SK-N-SH treated with all-trans-retinoic acid at 6 μM for 48 hours (cell line): ENCODE results near the gene MYOCD.

ENCODE experiments used
- ATAC-seq: fragments of 200-7000 bp; cut with Tn5 transposase; 3 replicates; pipeline ENCODE4 v1.9.1; 2020; ENCODE audit warnings: mild to moderate bottlenecking, moderate library complexity
- BACH2 ChIP-seq: fragments of 250-450 bp; sonication (Bioruptor Pico); IDR thresholded peaks from 2 replicates; pipeline ENCODE4 v1.9.0; 2021; ENCODE audit warnings: mild to moderate bottlenecking, borderline replicate concordance
- CSDC2 ChIP-seq: fragments of 250-450 bp; sonication (Bioruptor Pico); IDR thresholded peaks from 2 replicates; pipeline ENCODE4 v1.5.0; 2020; ENCODE audit warnings: mild to moderate bottlenecking, moderate library complexity
- CSRNP3 ChIP-seq: fragments of 250-450 bp; sonication (Bioruptor Pico); IDR thresholded peaks from 2 replicates; pipeline ENCODE4 v1.5.1; 2021; ENCODE audit warnings: mild to moderate bottlenecking, moderate library complexity
- ESRRG ChIP-seq: fragments of 250-450 bp; sonication (Bioruptor Pico); IDR thresholded peaks from 2 replicates; pipeline ENCODE4 v1.6.1; 2021; ENCODE audit warnings: mild to moderate bottlenecking
- GLIS3 ChIP-seq: fragments of 250-450 bp; sonication (Bioruptor Pico); IDR thresholded peaks from 2 replicates; pipeline ENCODE4 v1.5.0; 2020; ENCODE audit warnings: mild to moderate bottlenecking, moderate library complexity
- ISL1 ChIP-seq: fragments of 250-450 bp; sonication (Bioruptor Pico); IDR thresholded peaks from 2 replicates; pipeline ENCODE4 v2.1.2; 2022; ENCODE audit warnings: mild to moderate bottlenecking, moderate library complexity
- OSR1 ChIP-seq: fragments of 250-450 bp; sonication (Bioruptor Pico); IDR thresholded peaks from 2 replicates; pipeline ENCODE4 v1.8.0; 2022; ENCODE audit warnings: moderate library complexity, mild to moderate bottlenecking, inconsistent platforms
- POU6F1 ChIP-seq: fragments of 250-450 bp; sonication (Bioruptor Pico); IDR thresholded peaks from 2 replicates; pipeline ENCODE4 v1.8.0; 2021; ENCODE audit warnings: low read depth, mild to moderate bottlenecking, moderate library complexity, borderline replicate concordance
- RARB ChIP-seq: fragments of 250-450 bp; sonication (Bioruptor Pico); IDR thresholded peaks from 2 replicates; pipeline ENCODE4 v1.8.0; 2021; ENCODE audit warnings: mild to moderate bottlenecking, moderate library complexity
- SNAI2 ChIP-seq: fragments of 250-450 bp; sonication (Bioruptor Pico); IDR thresholded peaks from 2 replicates; pipeline ENCODE4 v1.5.0; 2020; ENCODE audit warnings: mild to moderate bottlenecking, moderate library complexity
- TCF4 ChIP-seq: fragments of 250-450 bp; sonication (Bioruptor Pico); IDR thresholded peaks from 2 replicates; pipeline ENCODE4 v1.8.0; 2021; ENCODE audit warnings: mild to moderate bottlenecking, moderate library complexity, borderline replicate concordance
- TOX ChIP-seq: fragments of 250-450 bp; sonication (Bioruptor Pico); IDR thresholded peaks from 2 replicates; pipeline ENCODE4 v1.8.0; 2021; ENCODE audit warnings: mild to moderate bottlenecking, moderate library complexity, borderline replicate concordance
- ZC3H10 ChIP-seq: fragments of 250-450 bp; sonication (Bioruptor Pico); IDR thresholded peaks from 2 replicates; pipeline ENCODE4 v1.5.1; 2021; ENCODE audit warnings: mild to moderate bottlenecking, moderate library complexity
- ZFP3 ChIP-seq: fragments of 250-450 bp; sonication (Bioruptor Pico); IDR thresholded peaks from 2 replicates; pipeline ENCODE4 v1.5.0; 2020; ENCODE audit warnings: mild to moderate bottlenecking, moderate library complexity
- ZFP30 ChIP-seq: fragments of 450-650 bp; formaldehyde crosslinking; IDR thresholded peaks from 2 replicates; pipeline ENCODE4 v1.5.0; 2022; ENCODE audit warnings: mild to moderate bottlenecking, moderate library complexity
- ZNF565 ChIP-seq: fragments of 450-650 bp; formaldehyde crosslinking; conservative IDR thresholded peaks from 2 replicates; pipeline ENCODE4 v1.5.0; 2020; ENCODE audit warnings: low read depth, mild to moderate bottlenecking, moderate library complexity
- ZNF70 ChIP-seq: fragments of 450-650 bp; formaldehyde crosslinking; IDR thresholded peaks from 2 replicates; pipeline ENCODE4 v1.5.0; 2020; ENCODE audit warnings: mild to moderate bottlenecking, moderate library complexity
- ZNF8 ChIP-seq: fragments of 450-650 bp; formaldehyde crosslinking; IDR thresholded peaks from 2 replicates; pipeline ENCODE4 v1.5.0; 2020; ENCODE audit warnings: mild to moderate bottlenecking, moderate library complexity
- TF ChIP-seq, protein P1 (sequence below): fragments of 250-450 bp; sonication (Bioruptor Pico); IDR thresholded peaks from 2 replicates; pipeline ENCODE4 v1.5.1; 2020; ENCODE audit warnings: low read depth, mild to moderate bottlenecking, moderate library complexity
- TF ChIP-seq, protein P2 (sequence below): fragments of 250-450 bp; sonication (Bioruptor Pico); IDR thresholded peaks from 2 replicates; pipeline ENCODE4 v1.5.0; 2020; ENCODE audit warnings: mild to moderate bottlenecking, moderate library complexity

MYOCD gene

DNA sequence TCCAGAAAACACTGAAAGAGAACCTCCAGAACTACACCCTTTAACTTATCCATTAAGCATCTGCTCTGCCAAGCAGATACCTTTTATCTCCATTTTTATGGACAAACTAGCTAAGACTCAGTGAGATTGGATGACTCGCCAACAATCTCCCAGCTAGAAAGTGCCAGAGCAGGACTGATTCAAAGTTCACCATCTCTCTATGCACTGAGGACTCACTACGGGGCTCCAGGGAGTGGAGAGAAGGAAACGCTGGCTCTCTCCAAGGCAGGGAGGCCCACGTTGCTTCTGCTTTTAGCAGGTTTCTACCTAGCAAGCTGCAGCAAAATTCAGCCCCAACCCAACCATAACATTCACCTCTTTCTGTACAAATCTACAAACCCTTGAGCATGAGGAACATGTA, 70.8 kb downstream of the MYOCD start:
- ATAC-seq, result no peak
- TF ChIP-seq, protein P1, sequence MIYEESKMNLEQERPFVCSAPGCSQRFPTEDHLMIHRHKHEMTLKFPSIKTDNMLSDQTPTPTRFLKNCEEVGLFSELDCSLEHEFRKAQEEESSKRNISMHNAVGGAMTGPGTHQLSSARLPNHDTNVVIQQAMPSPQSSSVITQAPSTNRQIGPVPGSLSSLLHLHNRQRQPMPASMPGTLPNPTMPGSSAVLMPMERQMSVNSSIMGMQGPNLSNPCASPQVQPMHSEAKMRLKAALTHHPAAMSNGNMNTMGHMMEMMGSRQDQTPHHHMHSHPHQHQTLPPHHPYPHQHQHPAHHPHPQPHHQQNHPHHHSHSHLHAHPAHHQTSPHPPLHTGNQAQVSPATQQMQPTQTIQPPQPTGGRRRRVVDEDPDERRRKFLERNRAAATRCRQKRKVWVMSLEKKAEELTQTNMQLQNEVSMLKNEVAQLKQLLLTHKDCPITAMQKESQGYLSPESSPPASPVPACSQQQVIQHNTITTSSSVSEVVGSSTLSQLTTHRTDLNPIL (CRISPR knock-in tag), result no peak
- TF ChIP-seq ZC3H10 (no peak), ZNF70 (CRISPR knock-in tag) (no peak), TOX (CRISPR knock-in tag) (no peak), GLIS3 (CRISPR knock-in tag) (no peak), ESRRG (CRISPR knock-in tag) (no peak), ZNF8 (CRISPR knock-in tag) (no peak)

GRCh38 chr17:12737740-12738469, 72.2 kb downstream of the MYOCD start:
- no peak for ATAC-seq
- TF ChIP-seq ZFP30 (CRISPR knock-in tag), result no peak
- no peak for TF ChIP-seq ZNF565 (CRISPR knock-in tag)
- no peak for TF ChIP-seq GLIS3 (CRISPR knock-in tag)
- TF ChIP-seq, protein P1 (CRISPR knock-in tag), result no peak
- TF ChIP-seq SNAI2 (CRISPR knock-in tag), result no peak
- TF ChIP-seq ZC3H10, result no peak
- TF ChIP-seq CSDC2 (CRISPR knock-in tag), result no peak

DNA sequence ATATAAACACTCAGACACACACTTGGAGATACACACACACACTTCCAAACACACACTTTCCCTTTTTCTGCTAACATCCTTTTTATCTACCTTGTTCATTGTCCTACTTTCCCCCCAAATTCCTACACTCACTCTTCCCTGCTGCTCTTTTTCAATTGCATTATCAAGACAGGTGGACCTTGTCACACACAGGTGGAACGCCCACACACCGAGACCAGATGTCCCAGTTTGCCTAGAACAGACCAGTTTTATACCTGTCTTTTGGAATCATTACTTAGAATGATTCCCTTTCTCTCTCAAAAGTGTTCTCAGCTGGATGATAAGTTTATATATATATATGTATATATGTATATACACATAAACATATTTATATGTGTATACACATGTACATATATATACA, 72.9 kb downstream of the MYOCD start:
- ATAC-seq, result no peak
- no peak for TF ChIP-seq POU6F1
- TF ChIP-seq CSRNP3 (CRISPR knock-in tag), result no peak
- TF ChIP-seq, all 23 proteins: peak for 0

- no peak for ATAC-seq
- TF ChIP-seq SNAI2 (CRISPR knock-in tag) (no peak), ISL1 (CRISPR knock-in tag) (no peak), ZNF565 (CRISPR knock-in tag) (no peak), ZNF70 (CRISPR knock-in tag) (no peak), ZNF8 (CRISPR knock-in tag) (no peak), TCF4 (CRISPR knock-in tag) (no peak), OSR1 (CRISPR knock-in tag) (no peak), ZFP3 (no peak), TOX (CRISPR knock-in tag) (no peak), POU6F1 (no peak), RARB (CRISPR knock-in tag) (no peak), BACH2 (CRISPR knock-in tag) (no peak)
- TF ChIP-seq, protein P2, sequence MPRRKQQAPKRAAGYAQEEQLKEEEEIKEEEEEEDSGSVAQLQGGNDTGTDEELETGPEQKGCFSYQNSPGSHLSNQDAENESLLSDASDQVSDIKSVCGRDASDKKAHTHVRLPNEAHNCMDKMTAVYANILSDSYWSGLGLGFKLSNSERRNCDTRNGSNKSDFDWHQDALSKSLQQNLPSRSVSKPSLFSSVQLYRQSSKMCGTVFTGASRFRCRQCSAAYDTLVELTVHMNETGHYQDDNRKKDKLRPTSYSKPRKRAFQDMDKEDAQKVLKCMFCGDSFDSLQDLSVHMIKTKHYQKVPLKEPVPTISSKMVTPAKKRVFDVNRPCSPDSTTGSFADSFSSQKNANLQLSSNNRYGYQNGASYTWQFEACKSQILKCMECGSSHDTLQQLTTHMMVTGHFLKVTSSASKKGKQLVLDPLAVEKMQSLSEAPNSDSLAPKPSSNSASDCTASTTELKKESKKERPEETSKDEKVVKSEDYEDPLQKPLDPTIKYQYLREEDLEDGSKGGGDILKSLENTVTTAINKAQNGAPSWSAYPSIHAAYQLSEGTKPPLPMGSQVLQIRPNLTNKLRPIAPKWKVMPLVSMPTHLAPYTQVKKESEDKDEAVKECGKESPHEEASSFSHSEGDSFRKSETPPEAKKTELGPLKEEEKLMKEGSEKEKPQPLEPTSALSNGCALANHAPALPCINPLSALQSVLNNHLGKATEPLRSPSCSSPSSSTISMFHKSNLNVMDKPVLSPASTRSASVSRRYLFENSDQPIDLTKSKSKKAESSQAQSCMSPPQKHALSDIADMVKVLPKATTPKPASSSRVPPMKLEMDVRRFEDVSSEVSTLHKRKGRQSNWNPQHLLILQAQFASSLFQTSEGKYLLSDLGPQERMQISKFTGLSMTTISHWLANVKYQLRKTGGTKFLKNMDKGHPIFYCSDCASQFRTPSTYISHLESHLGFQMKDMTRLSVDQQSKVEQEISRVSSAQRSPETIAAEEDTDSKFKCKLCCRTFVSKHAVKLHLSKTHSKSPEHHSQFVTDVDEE, result no peak
Observed at GRCh38 chr17:12739500-12739899, 73.8 kb downstream of the MYOCD start.
